Measurements from ENCODE around the gene TLCD3B. TPM values are rescaled to one million over a fixed set of nuclear protein-coding genes. Genes with fewer than 3 reads are reported as not detected.
A peak's percentile ranks its signal among the peaks of the same experiment; 100 is the strongest.

TLCD3B gene
- total RNA-seq, 1 donor from 2014 or later, result 2.1 TPM

GRCh38 chr16:30067584-30067916 is 36.5 kb upstream of the TLCD3B start:
- H3K36me3 Mint-ChIP-seq, result peaks cover 27% of the 10 kb centered on the region
- peak overlapping the region; percentile 96 for H3K27ac Mint-ChIP-seq
- no peak for TF ChIP-seq CTCF (conservative IDR thresholded peaks at IDR 0.05)
- no peaks in the 10 kb centered on the region for H3K27me3 Mint-ChIP-seq
- no peak for DNase-seq (ENCODE audit: extremely low spot score, unreplicated experiment)
- H3K4me1 Mint-ChIP-seq (ENCODE audit: unreplicated experiment), result peaks cover 12% of the 10 kb centered on the region
- H3K4me3 Mint-ChIP-seq, result peak overlapping the region; percentile 92
- no peaks in the 10 kb centered on the region for H3K9me3 Mint-ChIP-seq

GRCh38 chr16:30066761-30067583 is 35.9 kb upstream of the TLCD3B start:
- Mint-ChIP-seq H3K27me3 (no peaks in the 10 kb centered on the region), H3K4me3 (peak overlapping the region; percentile 92), H3K4me1 (ENCODE audit: unreplicated experiment) (peaks cover 9% of the 10 kb centered on the region), H3K36me3 (peaks cover 23% of the 10 kb centered on the region), H3K9me3 (no peaks in the 10 kb centered on the region), H3K27ac (peak overlapping the region; percentile 96)
- no peak for DNase-seq (ENCODE audit: extremely low spot score, unreplicated experiment)
- no peak for TF ChIP-seq CTCF (conservative IDR thresholded peaks at IDR 0.05)

GRCh38 chr16:30065943-30066760 is 35.1 kb upstream of the TLCD3B start:
- Mint-ChIP-seq H3K9me3 (no peaks in the 10 kb centered on the region), H3K4me3 (peak overlapping the region; percentile 92), H3K36me3 (peaks cover 22% of the 10 kb centered on the region), H3K27me3 (no peaks in the 10 kb centered on the region), H3K27ac (peak overlapping the region; percentile 96), H3K4me1 (ENCODE audit: unreplicated experiment) (peaks cover 8% of the 10 kb centered on the region)
- TF ChIP-seq CTCF (conservative IDR thresholded peaks at IDR 0.05), result no peak
- DNase-seq (ENCODE audit: extremely low spot score, unreplicated experiment), result no peak

- peak; percentile 95 for DNase-seq (ENCODE audit: extremely low spot score, unreplicated experiment)
- Mint-ChIP-seq H3K27ac (peak within 1 kb of the TSS; percentile 96), H3K36me3 (peaks cover 24% of the 10 kb centered on the region), H3K4me1 (ENCODE audit: unreplicated experiment) (peaks cover 16% of the 10 kb centered on the region), H3K9me3 (no peaks in the 10 kb centered on the region), H3K27me3 (no peaks in the 10 kb centered on the region), H3K4me3 (peak within 1 kb of the TSS; percentile 92)
- no peak for TF ChIP-seq CTCF (conservative IDR thresholded peaks at IDR 0.05)
Measured at GRCh38 chr16:30065102-30065942, 34.3 kb upstream of the TLCD3B start, which contains the start of gene ALDOA. ALDOA (plus strand) TSS chr16:30065760; CDS start chr16:30066898, 1,138 bp downstream.

GRCh38 chr16:30064729-30065101 is 33.6 kb upstream of the TLCD3B start:
- peaks cover 22% of the 10 kb centered on the region for H3K36me3 Mint-ChIP-seq
- TF ChIP-seq CTCF (conservative IDR thresholded peaks at IDR 0.05), result no peak
- peaks cover 17% of the 10 kb centered on the region for H3K4me1 Mint-ChIP-seq (ENCODE audit: unreplicated experiment)
- no peak for DNase-seq (ENCODE audit: extremely low spot score, unreplicated experiment)
- no peaks in the 10 kb centered on the region for H3K27me3 Mint-ChIP-seq
- peak overlapping the region; percentile 92 for H3K4me3 Mint-ChIP-seq
- no peaks in the 10 kb centered on the region for H3K9me3 Mint-ChIP-seq
- H3K27ac Mint-ChIP-seq, result peak overlapping the region; percentile 96
